IMR-90 (cell line): ENCODE data around the gene PSMD12.

ENCODE experiments used
- CEBPB ChIP-seq: IDR thresholded peaks from 2 replicates; pipeline ENCODE4 v1.6.1; 2012; ENCODE audit warnings: low read depth, low read length, improper control_type of control experiment
- CTCF ChIP-seq: conservative IDR thresholded peaks from 2 replicates; pipeline ENCODE4 v1.5.1; 2012; ENCODE audit warnings: mild to moderate bottlenecking, low read depth, low read length, improper control_type of control experiment
- MAZ ChIP-seq: IDR thresholded peaks from 2 replicates; pipeline ENCODE4 v1.6.1; 2012; ENCODE audit warnings: low read depth, mild to moderate bottlenecking, low read length, improper control_type of control experiment, moderate library complexity, borderline replicate concordance
- POLR2A ChIP-seq: IDR thresholded peaks from 2 replicates; pipeline ENCODE4 v1.6.1; 2012; ENCODE audit warnings: mild to moderate bottlenecking, low read depth, low read length
- RAD21 ChIP-seq: IDR thresholded peaks from 2 replicates; pipeline ENCODE4 v1.6.1; 2012; ENCODE audit warnings: low read length, improper control_type of control experiment

GRCh38 chr17:67372751-67373150 is 6.4 kb upstream of the PSMD12 start:
- TF ChIP-seq MAZ (no peak), CEBPB (no peak), CTCF (no peak), POLR2A (no peak), RAD21 (no peak)
